Astrocyte (in vitro differentiated cells and primary cell): ENCODE measurements around the gene SBF2.

Experiments
- EZH2 ChIP-seq: IDR thresholded peaks from 2 replicates; pipeline ENCODE4 v1.6.1; 2012; ENCODE audit warnings: mild to moderate bottlenecking, low read length, inconsistent platforms; ENCODE audit not compliant: insufficient read depth
- TF ChIP-seq, protein P1 (sequence below): IDR thresholded peaks from 2 replicates; pipeline ENCODE4 v1.5.1; 2011; ENCODE audit warnings: low read depth, mild to moderate bottlenecking, inconsistent platforms, low read length, moderate library complexity; ENCODE audit not compliant: insufficient read depth

- no peak for TF ChIP-seq EZH2
- TF ChIP-seq, protein P1, sequence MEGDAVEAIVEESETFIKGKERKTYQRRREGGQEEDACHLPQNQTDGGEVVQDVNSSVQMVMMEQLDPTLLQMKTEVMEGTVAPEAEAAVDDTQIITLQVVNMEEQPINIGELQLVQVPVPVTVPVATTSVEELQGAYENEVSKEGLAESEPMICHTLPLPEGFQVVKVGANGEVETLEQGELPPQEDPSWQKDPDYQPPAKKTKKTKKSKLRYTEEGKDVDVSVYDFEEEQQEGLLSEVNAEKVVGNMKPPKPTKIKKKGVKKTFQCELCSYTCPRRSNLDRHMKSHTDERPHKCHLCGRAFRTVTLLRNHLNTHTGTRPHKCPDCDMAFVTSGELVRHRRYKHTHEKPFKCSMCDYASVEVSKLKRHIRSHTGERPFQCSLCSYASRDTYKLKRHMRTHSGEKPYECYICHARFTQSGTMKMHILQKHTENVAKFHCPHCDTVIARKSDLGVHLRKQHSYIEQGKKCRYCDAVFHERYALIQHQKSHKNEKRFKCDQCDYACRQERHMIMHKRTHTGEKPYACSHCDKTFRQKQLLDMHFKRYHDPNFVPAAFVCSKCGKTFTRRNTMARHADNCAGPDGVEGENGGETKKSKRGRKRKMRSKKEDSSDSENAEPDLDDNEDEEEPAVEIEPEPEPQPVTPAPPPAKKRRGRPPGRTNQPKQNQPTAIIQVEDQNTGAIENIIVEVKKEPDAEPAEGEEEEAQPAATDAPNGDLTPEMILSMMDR = no peak
These were observed 366.3 kb downstream of the SBF2 start for GRCh38 chr11:9927670-9928069.
